GM11168 (cell line): ENCODE data around the gene EXOC3L2.

ENCODE experiments used
- in situ Hi-C: fragments of 300-500 bp; cut with MboI; formaldehyde crosslinking; loops from one replicate; pipeline ENCODE4 v1.12.0; 2022; ENCODE audit warnings: low sequenced_read_pairs; ENCODE audit not compliant: unreplicated experiment

The EXOC3L2 gene

DNA sequence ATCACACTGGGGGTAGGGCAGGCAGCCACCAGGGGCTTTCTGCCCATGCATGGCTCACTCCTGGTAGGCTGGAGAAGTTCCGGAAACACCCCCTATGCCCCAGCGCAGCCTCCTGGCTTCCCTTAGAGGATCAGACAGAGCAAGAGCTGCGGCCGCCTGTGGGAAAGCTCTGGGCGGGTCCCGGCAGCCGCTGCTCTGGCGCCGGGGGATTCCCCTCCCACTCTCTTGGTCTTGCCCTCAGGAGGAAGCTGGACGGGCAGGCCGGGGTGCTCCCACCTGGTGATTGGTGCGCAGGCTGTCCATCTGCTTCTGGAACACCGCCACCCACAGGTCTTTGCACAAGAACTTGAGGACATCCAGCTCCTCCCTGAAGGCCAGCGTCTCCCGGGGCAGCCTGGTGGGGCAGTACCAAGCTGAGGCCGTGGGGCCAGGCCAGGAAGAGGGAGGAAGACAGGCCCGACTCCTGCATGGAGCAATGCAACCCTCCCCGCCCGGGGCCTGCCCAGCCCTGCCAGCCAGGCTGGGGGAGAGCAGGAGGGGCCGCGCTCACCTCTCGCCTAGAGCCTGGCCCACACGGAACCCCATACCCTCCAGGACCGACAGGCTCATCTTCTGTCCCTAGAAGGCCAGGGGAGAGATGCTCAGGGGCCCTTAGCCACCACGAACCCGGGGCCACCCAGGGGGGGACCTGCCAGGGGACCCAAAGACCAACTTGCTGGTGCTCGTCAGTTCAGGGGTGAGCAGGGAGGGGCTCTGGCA, 80.5 kb downstream of the EXOC3L2 start:
- in situ Hi-C loops: no loop called here

GRCh38 chr19:45163751-45164460, 81.3 kb downstream of the EXOC3L2 start:
- in situ Hi-C loops: no loop called here

GRCh38 chr19:45163156-45163555, 82.1 kb downstream of the EXOC3L2 start:
- in situ Hi-C loops: no loop called here

GRCh38 chr19:45162608-45163143, 82.5 kb downstream of the EXOC3L2 start:
- in situ Hi-C loops: no loop called here
